Right renal cortex interstitium (tissue), 3 donors: ENCODE data around the gene SLC8A1. TPM values are rescaled to one million over a fixed set of nuclear protein-coding genes. Genes with fewer than 3 reads are reported as not detected.

ENCODE experiments used
- DNase-seq, 3 donors: peaks; one replicate each; pipeline ENCODE4 v3.0.0-alpha.2; 2013; ENCODE audit warnings: low read depth in 3 of 3, low spot score in 2 of 3
- polyA plus RNA-seq, 3 donors: library from polyadenylated mRNA; unstranded; fragments of 120-200 nt; gene quantifications; one replicate each; pipeline ENCODE4 v1.2.1, GENCODE V29; 2013; ENCODE audit not compliant: insufficient read length in 3 of 3

SLC8A1 gene
- polyA plus RNA-seq, 3 donors, result 69.9 to 76.3 (median 71.1) TPM

DNA sequence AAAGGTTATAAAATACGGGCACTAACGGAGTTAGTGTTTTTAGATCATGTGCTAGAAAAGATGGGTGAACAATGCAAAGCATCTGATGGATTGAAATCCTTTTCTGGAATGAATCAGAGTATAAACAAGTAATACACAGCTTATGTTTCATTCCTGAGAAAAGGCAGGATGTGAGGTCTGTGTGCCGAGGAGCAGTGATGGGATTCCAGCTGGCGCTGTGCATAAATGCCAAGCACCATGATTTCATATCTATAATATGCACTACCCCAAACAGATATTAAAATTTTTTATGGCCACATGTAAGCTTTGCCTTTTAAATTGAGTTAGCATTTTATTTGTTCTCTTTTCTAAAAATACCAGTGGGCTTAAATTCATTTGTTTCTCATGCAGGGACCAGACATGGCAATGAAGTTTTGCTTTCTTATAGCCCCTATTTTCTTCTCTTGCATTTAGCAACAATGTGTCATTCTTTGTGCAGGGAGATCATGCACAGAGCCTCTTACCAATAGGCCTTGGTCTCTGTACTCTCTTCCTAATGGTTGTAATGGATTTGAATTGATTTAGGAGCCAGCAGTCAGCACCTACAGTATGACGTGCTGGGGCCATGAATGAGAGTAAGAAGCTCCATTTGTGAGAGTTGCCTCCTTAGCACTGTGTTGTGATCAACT, 323.9 kb downstream of the SLC8A1 start:
- no peak for DNase-seq

DNA sequence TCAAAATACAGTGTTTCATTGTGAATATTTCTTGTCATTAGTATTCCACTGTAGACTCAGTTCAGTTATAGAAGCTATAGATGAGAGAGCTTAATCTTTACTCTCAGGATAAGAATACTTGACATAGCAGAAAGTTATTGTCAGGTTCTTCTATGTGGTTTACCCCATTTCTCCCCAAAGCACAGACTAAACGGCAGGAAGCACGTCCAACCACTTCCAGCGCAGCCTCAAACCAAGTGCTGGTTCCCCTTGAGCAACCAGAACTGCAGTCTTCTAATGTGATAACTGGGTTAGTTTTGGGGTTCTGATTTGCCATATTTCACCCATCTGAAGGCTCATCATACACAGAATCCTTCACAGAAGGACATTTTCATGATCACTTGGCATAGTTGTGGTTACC, 324.7 kb downstream of the SLC8A1 start:
- no peak for DNase-seq

DNA sequence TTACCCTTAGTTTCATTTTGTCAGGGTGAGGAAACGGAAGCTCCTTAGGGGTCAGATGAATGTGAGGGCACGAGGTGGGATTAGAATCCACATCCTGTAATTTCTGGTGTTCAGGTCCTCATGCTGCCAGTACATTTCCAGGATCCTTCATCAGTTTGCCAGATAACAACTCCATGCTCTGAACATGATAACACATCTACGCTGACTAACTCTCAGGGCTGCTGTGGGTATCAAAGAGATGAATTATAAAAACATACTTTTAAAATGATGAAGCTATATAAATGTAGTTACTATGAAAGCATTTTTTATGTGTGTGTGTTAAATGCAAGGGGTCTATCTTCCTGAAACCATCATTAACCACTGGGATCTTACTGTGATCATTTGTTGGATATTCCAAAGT, 325.9 kb downstream of the SLC8A1 start:
- no peak for DNase-seq

DNA sequence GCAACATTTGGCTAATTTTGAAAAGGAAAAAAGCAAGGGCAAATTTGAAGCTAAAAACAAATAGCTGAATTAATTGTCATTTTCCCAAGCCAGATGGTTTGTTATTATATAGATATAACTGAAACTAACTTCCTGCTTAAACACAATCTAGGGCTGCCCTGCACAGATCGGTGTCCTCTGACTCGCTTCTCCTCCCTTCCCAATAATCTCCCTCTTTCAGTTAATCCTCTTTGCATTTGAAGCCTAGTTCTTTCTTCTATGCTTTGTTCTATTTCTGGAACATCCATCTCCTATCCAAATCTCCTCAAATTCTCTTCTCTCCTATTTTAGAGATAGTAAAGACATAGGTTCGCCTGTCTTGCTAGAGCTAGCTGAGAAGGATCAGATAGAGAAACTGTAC, 328.1 kb downstream of the SLC8A1 start:
- DNase-seq, result no peak

DNA sequence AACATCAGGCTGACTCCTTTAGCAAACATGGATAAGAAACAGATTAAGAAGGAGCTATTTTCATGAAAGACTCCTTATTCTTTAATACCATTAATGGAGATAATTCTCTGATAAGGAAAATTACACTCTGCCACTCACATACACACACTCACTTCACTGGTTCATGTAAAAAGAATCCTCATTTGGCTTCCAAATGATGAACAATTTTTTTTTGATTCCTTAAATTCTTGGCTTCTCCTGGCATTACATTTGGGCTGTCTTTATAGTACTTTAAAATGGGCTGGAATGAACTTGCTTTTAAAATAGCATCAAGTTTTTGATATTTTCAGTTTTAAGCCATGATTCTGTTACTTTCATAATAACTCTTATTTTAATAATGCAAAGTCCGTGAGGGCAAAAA, 328.6 kb downstream of the SLC8A1 start:
- no peak for DNase-seq

DNA sequence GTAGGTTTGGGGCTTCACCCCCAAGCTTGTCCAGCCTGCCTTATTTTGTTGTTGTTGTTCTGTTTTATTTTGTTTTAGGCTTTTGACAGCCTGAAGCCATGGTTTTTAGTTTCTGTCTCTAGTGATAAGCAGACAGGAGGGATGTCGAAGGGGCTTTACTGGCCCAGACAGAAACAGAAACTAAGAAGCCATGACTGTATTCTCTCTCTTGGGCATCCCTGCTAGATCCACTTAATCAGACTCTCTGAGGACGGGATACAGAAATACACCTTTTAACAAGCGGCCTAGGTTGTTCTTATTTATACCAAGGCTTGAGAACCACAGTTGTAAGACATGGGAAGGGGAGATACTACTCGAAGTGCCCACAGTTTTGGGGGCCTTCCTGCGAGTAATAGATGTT, 330.9 kb downstream of the SLC8A1 start:
- no peak for DNase-seq

DNA sequence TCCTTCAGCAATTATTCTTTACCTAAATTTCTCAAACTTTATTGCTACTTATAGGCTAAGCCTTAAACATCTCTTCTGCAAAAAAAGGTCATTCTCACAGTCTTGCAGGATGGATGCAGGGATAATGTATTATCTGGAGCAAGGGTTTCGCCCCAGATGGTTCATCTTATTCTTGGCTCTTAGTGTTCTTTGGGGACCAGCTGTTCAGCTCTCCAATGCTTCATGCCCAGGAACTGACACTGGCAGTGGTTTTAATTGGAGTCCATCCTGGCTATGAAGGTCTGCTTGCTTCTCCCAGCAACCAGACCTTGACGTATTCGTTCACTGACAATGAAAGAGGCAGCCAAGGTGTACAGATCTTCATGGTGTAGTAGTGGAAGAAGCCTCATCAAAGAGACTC, 331.9 kb downstream of the SLC8A1 start:
- no peak for DNase-seq

DNA sequence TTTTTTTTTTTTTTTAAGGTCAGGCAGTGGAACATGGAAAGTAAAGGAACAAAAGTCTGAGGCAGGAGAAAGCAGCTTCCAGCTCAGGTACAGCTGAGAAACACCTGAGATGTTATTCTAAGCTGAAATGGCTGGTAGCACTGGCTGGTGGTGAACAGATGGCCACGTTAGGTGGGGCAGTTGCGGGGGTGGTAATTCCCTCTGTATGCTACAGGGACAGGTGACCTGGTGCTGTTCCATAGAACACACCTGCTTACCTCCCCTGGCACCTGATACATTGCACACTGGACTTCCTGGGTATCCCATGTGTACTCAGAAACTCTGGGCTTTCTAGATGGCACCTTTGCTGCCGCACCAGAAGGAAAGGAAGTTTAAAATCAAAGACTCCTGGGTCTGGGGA, 333.3 kb downstream of the SLC8A1 start:
- DNase-seq, result no peak

DNA sequence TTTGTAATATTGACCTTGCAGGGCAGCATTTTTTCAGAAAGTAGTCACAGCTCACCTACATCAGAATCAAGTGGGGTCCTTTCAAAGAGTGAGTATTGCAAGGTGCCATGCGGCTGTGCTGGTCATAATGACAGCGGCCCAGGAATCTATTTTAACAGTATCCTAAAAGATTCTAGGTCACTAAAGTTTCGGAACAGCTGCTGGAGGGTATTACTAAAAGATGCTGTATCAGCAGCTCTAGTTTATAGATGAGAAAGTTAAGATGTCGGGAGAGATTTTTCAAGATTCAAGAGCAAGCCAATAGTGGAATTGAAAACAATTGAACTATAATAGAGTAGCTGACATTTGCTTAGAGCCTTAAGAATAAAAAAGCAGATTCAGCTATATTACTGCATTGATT, 336.0 kb downstream of the SLC8A1 start:
- no peak for DNase-seq

DNA sequence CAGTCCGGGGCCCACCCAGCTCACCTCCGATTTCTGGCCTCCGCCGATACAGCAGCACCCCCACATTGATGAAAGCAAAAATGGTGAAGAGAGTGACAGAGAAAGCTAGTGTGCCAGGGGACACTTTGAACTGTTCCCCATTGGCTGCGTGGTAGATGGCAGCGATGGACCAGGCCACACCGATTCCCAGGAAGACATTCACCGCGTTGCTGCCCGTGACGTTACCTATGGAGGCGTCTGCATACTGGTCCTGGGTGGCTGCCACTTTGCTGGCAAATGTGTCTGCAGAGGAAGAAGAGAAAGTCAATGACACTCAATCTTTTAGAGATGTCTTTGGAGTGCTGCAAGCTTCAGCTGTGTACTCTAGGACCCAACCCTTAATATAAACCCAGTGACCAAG, 336.5 kb downstream of the SLC8A1 start:
- DNase-seq, result no peak

DNA sequence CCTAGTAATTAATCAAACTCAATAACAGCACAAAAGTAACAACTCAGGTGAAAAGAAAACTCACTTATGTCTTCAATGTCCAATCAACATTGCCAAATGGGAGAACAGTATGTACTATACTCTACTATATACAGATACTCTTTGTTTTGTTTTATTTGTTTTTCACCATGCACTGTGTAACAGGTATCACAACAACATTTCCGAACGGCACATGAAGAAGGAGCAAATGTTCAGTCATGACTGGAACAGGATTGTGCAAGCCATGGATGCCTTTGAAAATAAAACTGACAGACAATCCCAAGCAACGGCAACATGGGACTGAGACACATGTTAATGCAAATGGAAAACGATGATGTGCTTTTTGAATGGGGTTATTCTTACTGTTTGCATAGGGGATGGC, 337.9 kb downstream of the SLC8A1 start:
- DNase-seq, result no peak

DNA sequence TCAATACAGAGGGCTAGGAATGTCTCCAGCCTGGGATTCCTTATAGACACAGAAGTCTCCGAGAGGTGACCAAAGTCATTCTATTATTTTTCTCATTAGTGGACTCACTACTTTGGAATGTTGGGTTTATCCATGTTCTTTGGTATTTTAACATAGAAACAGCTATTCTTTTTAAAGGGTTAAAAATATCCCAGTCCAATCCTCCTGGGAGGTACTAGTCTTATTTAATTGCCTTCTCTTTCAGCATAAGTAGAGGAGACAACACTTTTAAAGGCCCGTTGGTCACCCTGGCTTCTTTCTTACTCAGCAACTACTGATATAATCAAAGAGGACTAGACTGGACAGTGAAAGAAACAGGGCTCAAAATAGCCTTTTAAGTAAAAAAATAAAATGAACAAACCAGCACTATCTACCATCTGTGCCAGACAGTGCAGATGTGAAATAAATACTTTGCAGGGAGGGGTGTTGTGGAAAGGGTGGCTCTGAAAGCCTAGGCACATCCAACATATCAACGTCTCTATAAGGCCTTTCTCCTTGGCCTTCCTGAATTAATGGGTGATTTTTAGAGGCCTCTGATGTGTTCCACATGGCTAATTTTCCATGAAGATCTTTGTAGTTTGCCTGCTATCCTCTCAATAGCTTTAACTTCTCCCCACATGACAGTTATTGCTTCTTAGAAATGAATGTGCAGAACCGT, 338.5 kb downstream of the SLC8A1 start:
- no peak for DNase-seq

DNA sequence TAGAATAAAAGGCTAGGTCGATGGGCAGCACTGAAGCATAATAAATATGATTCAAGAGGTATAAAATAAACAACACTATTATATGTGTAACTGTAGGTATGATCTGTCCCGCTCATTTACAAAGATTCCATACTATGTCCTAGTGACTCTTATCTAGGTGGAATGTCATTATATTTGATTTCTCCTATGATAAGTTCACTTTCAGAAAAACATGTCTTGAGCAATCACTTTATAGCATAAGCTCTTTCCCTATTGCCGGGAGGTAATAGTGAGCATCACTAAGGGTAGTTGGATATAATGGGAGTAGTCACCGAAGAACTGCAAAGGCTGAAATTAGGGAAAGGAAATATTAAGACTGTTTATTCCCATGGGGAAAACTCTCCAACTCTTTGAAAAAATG, 342.5 kb downstream of the SLC8A1 start:
- DNase-seq, result no peak

DNA sequence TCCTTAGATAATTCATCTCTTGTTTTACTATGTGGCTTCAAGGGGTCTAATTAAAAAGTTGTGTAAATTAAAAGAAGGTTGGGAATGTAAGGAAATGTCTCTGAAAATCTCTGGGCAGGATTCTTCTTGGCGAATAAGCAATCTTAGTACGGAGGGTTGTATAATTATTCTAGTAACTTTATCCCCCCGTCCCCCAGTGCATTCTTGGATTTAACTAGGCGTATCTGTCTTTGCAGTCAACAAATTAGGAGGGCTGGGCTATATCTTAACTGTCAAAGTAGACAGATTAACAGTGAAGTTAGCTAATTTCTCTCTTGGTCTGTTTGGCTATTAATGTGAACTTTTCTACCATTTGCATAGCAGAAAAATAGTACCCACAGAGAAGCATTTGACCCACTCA, 343.0 kb downstream of the SLC8A1 start:
- DNase-seq, result no peak

DNA sequence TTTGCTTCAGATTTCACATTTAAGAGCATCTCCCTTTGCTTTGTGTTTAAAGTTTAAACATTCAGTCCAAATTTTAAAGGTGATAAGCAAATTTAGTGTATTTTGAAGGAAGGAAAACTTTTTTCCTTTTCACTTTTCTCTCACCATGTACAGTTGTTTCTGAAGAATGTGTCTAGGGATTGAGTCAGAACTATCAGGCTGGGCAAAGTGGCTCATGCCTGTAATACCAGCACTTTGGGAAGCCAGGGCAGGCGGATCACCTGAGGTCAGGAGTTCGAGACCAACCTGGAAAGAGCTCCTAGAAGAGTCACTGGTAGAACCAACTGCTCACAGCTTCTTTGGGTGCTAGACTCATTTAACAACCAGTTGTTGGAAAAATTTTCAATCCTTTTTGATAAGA, 345.8 kb downstream of the SLC8A1 start:
- no peak for DNase-seq

DNA sequence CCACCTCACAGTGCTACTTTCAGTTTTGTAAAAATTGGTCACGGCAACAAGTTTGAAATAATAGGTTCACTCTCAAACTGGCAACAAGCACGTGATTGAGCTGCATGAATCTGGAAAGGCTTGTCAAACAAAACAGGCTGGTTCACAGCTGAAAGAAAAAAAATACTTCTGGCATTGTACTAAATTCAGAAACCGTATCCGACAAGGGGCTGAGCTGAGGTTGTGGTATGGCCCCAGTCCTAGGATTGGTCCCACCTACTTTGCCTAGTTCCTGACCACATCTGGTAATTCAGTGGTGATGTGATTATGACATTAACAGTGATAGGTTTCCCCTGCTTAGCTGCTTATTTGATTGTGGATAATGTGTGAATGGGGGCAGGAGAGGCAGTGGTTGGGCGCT, 346.3 kb downstream of the SLC8A1 start:
- no peak for DNase-seq

DNA sequence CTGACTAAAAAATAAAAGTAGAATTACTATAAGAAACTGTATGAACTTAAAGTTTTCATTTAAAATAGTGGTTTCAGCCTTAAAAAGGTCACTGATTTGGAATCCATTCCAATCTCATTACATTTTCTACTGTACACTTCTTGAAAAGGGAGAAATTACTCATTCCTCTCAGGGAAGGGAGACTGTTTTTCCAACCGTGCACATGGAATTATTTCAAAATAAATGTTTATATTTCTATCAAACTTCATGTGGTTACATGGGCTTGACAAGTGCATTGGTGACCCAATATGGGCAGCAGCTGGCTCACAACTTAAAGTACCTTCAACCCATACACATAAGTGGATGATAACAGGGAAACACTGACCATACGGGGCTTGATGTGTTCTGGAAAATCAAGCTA, 348.3 kb downstream of the SLC8A1 start:
- no peak for DNase-seq

DNA sequence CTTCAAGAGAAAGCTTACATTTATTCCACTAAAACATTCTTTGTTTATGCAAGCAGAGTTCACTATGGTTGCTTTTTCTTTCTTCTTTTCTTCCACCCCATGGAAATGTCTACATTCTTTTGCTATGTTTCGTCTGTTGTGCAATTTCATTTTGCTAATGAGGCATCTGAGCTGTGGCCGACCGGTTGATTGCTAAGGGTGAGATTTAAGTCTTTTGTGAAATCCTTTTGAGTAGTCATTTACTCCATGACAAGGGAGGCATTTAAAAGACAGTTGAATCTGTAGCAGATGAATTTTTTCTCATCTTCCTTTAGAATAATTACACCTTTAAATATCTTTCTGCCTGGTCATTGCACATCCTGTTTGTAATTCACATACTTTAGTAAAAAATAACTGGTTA, 348.7 kb downstream of the SLC8A1 start:
- no peak for DNase-seq

DNA sequence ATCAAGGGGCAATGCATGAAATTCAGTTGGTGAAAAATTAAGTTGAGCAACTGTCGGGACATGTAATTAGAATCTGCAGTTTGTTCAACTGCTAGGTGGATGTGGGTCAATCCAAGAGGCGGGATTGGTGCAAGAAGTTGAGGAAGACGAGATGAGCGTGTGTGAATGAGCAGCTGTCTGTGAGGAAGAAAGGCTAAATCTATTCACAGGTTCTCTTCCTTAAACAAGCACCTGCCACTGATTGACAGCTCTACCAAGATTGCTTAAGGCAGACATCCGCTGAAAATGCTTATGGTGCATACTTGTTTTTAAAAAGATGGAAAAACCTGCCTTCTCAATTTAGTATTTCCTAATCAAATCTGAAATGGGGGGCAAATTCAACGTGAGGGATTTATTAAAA, 349.4 kb downstream of the SLC8A1 start:
- DNase-seq, result no peak

DNA sequence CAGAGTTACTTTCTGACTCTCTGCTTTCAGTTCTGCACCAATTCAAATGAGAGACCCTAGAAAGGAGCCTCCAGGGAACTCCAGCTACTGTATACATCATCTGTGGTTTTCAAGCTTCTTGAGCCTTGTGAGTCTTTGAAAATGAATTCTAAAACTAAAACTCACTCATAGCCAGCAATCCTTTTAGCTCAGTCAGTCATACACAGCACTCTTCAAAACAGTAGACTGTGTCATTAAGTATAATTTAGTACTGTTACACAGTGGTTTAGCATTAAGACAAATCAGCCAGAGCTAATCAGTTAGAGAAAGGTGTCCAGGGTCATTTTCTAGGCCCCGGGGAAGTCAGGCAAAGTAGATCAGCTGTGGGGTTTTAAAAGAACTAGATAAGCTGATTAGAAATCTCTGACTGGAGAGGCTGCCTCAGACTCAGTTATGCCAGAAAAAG, 350.7 kb downstream of the SLC8A1 start:
- no peak for DNase-seq

DNA sequence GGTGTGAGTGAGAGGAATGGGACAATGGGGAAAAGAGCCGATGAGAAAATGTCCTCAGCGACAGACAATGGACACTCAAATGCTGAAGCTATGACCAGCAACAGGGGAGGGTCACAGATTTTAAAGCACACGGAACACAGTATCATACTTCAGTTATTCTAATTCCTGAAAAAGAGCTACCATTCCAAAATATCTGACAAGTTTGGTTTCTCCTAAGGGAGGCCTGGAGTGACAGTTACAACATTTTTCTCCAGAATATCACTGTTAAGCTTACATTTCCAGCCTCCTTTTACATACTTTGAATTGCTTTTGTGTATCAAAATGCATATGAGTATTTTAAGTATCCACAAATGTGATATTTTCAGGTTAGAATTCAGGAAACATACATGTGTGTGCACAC, 351.2 kb downstream of the SLC8A1 start:
- DNase-seq, result no peak

DNA sequence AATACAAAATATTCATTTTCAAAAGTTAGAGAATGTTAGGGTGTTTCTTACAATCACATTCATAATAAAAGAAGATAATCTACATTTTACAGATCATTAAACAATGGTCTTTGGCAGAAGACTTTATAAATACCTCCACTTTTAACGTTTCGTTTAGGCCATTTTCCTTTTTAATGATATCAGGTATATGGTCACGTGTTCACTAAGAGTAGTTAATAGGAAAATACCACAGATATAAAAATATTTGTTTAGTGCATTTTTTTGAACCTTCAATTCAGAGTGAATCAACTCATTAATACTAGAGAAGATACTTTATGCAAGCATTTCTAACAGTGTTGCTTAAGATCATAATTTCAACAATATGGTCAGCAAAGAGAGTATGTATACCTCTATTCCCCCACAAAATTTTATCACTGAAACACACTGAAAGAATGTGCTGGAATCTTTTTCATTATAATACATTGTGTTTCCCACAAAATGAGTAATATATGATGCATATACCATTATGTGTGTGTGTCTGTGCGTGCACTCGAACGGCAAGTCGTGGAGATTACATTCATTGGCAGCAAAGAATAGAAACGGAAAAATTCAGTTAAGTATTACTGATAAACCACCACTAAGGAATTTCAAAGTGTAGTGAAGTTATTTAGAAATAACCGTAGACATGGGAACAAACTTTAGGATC, 353.0 kb downstream of the SLC8A1 start:
- DNase-seq, result no peak
